NOMO-1 treated with DMSO at 0.1 percent for 48 hours (cell line): ENCODE data around the gene ADPRHL1.
A peak's percentile ranks its signal among the peaks of the same experiment; 100 is the strongest.

Experiments
- DNase-seq: peaks from one replicate; lab custom pipeline; 2025; ENCODE audit not compliant: unreplicated experiment; lab: John Stamatoyannopoulos, UW

The ADPRHL1 gene

DNA sequence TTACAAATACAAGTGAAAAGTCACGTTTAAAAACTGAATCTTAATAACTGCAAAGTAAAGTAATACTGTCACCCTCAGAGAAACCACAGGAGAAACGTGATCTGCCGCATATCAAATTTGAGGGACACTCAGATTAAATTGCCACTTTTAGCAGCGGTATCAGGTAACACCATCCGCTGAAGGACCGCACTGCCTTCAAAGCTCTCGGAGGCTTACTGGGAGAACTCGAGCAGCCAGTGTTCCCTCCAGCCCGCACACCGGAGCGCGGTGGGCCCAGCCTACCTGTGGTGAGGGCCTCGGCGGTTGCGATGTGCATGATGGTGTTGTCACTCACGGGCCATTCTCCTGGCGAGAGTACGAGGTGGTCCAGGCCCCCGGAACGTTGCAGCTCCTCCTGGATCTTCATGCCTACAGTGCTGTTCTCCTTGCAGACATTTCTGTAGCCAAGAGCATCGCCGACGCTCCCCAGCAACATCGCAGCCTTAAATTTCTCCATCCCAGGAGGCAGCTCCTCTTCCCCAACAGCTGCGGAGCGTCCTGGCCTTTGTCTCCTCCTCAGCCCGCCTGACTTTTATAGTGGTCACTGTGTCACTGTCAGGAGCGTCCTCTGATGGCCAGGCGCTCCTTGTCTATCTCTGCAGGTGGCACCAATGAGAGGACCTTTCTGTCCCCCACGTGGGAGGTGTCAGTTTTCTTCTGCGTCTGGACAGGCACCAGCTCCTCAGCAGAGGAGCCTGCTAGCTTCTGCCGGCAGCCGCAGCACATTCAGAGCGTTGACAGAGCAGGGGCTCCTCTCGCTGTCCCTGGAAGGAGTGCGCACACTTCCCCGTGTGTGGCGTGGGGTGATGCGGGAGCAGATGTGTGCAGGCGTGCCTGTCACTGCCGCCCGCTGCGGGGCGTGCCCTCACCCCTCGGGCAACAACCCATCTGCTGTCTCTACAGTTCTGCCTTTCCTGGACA, at the start of gene ADPRHL1:
Gene ADPRHL1 (minus strand): TSS at position 547 of the 960 bp plus-strand sequence. CDS start 51 bp downstream, at position 496.
- no peak for DNase-seq

DNA sequence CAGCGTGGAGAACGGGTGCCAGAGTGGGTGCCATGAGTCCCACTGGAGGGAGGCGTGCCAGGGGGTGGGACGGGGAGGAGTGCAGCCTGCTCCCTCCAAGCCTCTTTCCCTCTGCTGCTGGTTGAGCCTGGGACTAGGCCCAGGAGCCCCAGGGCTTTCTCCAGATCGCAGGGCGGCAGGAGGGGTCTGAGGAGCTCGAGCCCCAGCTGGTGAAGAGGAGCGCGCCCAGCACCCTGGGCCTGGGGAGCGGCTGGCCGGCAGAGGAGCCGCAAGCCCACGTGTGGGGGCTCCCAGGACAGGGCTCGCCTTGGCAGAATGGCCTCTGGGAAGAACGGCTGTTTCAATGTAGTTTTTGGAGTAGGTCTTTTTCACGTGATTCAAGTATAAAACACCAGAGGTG, 49.4 kb upstream of the ADPRHL1 start:
- DNase-seq, result no peak

DNA sequence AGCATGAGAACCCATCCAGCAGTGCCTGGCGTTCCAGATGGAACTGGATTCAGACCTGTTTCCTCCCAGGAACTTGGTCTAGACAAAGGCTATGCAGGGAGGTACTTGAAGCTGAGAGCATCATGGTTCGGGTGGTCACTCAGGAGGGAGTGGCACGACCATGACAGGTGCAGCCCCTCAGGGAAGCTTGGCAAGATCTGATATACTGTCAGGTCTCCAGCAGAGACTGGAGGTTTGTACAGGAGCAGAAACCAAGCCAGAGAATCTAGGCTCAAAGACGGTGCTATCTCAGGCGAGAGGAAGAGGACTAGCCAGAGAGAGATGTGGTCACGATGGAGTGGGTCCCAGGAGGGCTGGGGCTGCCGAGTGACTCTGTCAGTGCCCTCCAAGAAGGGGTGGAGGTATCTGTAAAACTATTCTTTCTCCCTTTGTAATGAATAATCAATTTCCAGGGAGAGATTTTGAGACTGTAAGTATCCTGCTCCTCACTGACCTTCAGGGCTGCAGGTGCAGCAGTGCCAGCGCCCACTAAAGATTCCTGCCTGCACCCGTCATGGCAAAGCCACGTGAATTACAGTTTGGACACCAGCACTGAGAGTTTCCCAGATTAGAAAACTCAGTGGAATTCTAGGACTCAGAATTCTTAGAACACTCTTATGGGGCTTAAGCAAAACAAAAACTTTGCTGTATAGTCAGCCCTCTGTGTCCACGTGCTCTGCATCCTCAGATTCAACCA, 47.4 kb upstream of the ADPRHL1 start:
- DNase-seq, result no peak

DNA sequence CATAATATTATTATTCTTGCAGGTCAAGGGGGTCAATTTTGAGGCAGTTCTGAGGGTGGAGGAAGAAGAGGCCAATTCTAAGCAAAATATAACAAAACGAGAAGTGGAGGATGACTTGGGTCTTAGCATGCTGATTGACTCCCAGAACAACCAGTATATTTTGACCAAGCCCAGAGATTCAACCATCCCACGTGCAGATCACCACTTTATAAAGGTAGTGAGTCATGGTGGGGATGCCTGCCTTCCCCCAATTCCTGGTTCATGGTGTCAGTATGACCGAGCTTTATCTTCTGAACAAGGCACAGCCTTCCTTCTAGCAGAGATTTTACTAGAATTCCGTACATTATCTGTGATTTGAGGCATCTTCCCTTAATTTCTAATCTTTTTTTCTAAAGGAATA, 46.6 kb upstream of the ADPRHL1 start:
- no peak for DNase-seq

DNA sequence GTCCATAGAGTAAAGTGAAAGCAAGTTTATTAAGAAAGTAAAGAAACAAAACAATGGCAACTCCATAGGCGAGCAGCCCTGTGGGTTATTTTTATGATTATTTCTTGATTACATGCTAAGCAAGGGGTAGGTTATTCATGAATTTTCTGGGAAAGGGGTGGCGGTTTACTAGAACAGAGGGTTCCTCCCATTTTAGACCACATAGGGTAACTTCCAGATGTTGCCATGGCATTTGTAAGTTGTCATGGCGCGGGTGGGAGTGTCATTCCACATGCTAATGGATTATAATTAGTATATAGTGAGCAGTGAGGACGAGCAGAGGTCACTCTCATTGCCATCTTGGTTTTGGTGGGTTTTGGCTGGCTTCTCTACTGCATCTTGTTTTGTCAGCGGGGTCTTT, 45.6 kb upstream of the ADPRHL1 start:
- DNase-seq, result no peak

DNA sequence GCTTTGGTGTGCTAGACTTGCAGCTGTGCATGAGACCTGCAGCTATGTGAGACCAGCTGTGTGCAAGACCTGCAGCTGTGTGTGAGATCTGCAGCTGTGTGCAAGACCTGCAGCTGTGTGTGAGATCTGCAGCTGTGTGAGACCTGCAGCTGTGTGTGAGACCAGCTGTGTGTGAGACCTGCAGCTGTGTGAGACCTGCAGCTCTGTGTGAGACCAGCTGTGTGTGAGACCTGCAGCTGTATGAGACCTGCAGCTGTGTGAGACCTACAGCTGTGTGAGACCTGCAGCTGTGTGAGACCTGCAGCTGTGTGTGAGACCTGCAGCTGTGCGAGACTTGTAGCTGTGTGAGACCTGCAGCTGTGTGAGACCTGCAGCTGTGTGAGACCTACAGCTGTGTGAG, 43.9 kb upstream of the ADPRHL1 start:
- no peak for DNase-seq

DNA sequence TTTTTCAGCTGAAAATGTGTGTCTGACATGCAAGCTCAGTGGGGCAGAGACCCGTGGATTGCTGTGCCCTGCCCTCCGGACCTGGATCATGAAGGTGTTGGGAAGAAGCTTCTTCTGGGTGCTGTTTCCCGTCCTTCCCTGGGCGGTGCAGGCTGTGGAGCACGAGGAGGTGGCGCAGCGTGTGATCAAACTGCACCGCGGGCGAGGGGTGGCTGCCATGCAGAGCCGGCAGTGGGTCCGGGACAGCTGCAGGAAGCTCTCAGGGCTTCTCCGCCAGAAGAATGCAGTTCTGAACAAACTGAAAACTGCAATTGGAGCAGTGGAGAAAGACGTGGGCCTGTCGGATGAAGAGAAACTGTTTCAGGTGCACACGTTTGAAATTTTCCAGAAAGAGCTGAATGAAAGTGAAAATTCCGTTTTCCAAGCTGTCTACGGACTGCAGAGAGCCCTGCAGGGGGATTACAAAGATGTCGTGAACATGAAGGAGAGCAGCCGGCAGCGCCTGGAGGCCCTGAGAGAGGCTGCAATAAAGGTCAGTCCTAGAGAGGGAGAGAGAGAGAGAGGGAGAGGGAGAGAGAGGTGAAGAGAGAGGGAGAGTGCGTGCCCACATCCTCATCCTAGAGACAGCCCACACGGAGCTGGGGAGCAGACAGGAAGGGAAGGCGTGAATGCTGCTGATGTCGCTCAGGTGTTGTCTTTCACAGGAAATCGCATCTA, 42.4 kb upstream of the ADPRHL1 start:
- no peak for DNase-seq

DNA sequence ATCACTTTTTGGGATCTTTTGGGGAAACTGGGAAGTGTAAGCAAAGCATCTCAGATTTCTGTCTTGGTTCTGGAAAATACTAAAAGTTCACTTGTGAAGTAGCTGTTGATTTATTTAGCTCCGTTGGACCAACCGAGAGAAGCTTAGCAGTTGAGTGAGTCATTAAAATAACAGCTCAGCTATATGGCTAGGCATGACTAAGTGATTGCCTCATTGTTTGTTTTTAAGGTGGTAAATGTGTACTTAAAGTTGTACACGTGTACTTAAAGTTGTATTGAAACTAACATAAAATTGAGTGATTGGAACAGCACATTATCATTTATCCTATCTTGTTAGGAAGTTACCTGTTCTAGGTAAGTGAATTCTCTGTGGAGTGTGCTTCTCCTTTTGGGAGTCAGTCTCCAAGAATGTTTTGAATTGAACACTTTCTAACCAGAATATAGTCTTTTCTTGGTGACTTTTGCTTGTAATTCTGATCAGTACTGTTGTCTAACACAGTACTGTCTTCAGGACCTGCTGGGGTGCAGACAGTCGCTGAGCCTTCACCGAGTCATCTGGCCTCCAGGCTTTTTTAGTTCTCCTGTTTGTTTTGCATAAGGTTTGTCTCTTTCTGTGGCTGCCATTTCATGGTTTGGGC, 40.1 kb upstream of the ADPRHL1 start:
- DNase-seq, result peak; percentile 87

DNA sequence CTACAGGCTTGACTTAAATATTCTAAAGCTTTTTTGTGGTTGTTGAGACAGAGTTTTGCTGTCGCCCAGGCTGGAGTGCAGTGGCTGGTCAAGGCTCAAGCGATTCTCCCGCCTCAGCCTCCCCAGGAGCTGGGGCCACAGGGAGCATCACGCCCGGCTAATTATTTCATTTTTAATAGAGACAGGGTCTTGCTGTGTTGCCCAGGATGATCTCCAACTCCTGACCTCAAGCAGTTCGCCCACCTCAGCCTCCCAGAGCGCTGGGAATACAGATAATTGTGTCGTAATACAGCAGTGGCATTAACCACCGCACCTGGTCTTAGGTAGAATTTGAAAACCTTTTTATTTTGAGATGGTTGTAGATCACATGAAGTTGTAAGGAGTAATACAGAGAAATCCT, 38.7 kb upstream of the ADPRHL1 start:
- DNase-seq, result no peak

DNA sequence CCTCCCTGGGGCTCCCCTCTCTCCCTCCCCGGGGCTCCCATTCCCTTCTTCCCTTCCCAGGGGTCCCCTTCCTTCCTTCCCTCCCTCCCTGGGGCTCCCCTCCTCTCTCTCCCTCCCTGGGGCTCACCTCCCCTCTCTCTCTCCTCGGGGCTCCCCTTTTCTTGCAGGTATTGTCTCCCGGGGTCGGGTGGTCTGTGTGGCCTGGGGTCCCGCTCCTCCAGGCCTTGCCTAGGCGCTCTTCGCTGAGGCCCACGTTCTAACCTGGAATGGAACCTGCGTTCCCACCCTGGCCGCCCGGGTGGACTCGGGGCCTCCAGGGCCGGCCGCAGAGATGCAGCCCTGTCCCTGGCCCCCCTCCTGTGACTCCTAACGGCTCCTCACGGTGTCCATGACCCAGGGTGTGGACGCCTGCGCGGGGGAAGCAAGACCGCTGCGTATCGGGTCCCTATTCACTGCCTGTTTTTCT, 38.2 kb upstream of the ADPRHL1 start:
- peak; percentile 3 for DNase-seq

DNA sequence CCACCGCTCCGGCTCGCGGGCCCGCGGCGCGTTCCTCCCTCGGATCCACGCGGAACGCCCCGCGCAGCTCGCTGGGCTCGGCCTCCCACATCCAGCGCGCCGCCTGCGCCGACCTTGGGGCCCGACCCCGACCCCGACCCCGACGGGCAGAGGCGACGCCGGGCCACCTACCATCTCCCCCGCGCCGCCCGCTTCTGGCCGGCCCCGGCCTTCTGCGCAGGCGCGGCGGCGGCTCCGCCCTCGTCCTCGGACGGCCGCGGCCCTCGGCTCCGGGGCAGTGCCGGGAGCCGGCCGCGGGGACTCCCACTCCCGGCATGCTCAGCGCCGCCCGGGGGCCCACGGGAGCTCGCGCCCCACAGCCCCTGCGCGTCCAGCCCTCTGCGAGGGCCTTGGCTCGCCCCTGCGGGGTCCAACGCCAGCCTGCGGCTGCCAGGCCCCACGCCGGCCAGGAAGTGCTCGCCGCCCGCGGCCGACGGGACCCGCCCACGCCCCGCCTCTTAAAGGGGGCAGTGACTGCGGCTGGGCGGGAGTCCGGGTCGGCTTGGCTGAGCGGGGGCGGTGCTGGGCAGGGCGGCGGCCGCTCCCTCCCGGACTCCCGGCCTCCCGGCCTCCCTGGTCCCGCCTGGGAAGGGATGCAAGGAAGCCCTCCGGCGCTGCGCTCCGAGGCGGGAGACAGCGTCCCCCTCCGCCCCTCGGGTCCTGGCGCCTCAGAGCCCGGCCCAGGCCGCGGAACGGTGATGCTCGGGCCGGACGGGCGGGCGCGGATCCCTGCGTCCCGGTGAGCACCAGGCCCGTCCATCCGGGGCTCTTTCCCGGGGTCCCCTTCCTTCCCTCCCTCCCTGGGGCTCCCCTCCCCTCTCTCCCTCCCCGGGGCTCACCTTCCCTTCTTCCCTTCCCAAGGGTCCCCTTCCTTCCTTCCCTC, 37.5 kb upstream of the ADPRHL1 start, which contains the start of gene DCUN1D2:
Gene DCUN1D2 (minus strand): TSS at position 216 of the 922 bp plus-strand sequence. CDS start 42 bp downstream, at position 174.
- DNase-seq, result peak; percentile 94

DNA sequence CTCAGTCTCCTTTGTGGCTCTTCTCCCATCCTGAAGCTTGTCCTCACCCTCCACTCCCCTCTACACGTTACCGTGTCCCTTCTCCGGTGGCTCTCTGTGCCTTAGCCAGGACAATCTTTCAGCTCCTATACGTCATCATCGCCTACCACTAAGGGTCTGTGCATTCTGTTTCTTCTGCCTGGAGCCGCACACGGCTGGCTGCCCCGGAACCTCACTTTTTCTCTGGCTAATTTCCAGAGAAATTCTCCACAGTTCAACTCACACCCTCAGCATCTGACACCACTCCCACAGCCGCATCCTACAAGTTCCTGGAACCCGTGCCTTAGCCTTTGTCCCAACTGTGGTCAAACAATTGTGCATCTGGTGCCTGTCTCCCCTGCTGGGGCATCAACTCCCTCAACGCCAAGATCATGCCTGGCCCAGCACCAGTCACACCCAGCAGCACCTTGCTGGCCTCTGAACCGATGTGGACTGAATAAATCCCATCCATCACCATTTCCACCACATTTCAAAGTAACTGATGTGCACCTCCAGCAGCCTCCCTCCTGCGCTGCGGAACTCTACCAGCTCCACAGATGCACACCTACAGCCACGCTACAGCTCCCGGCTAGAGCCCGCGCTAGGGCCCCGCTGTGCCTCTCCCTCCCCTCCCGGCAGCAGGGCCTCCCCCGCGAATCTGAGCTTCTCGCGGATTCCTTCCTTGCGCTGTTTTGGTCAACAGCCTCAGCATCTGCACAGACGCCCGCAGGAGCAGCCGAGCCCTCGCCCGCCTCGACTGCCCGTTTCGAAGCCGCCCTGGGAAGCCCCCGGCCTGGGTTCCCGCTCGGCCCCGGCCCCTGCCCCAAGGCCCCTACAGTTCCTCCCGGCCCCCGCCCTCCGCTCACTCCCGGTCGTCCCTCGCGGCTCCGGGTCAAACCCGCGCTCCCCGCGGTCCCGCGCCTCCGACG, 36.5 kb upstream of the ADPRHL1 start:
- DNase-seq, result peak; percentile 7

DNA sequence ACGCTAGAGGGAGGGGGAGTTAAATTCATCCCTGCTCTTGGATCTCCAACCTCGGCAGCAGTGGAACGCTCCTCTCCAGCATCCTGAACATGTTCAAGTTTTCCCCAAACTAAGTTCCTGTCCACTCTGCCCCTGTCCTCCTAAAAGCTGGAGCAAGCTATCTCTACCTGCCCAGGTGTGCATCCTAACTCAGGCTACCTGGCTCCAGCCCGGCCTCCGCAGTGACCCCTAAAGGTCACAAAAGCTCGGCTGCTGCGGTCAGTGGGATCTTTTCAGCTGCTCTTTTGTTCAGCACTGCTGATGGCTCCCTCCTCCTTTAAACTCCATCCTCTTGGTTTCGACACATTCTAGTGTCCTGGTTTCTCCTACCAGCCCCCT, 35.9 kb upstream of the ADPRHL1 start:
- DNase-seq, result no peak

DNA sequence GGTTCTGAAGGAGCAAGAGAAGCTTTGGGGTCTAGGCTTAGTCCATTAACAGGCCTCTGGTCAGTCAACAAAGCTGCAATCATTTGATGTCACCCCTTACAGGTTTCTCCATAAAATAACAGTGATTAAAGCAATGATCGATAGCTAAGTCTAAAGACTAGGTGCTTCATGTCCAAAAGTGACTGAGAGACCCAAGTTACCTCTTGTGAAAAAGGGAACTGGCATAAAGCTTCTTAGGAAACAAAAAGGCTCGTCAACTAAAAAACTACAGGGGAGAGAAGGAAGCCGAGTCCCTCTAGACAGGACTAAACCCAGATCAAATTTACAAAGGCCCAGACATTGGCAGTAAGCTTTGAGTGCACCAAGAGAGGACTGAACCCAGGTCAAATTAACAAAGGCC, 35.0 kb upstream of the ADPRHL1 start:
- DNase-seq, result peak; percentile 32

DNA sequence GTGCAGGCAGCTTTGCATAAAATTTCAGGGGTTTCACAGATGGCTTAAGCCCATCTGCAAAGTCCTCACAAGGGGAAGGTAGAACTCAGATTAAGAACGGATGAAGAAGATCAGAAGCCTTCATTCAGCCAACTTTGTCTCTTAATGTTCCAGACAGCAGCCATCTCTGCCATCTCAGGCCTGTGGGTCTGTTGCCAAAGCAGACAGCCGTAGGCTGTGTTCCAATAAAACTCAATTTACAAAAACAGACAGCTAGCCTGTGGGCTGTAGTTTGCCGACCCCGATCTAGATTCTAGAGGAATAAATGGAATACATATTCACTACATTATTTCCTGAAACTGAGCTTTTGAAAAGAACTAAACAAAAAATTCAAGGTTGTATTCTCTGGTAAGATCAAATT, 33.4 kb upstream of the ADPRHL1 start:
- DNase-seq, result no peak

DNA sequence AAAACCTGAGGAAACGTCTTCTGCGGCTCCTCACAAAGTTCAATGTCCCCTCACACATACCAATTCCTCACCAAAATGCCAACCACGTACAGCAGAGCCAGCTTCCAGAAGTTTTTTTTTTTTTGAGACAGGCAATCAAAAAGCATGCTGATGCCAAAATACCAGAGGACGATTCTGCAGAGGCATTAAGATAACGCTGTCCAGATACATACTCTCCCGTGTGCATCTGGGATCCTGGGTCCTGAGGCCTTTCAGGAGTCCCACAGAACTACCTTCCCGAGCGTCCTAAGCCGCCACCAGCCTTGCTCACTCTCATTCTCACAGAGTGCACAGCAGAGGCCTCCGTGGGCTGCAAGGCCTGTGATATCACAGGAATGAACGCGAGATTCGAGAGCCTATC, 32.3 kb upstream of the ADPRHL1 start:
- DNase-seq, result no peak

DNA sequence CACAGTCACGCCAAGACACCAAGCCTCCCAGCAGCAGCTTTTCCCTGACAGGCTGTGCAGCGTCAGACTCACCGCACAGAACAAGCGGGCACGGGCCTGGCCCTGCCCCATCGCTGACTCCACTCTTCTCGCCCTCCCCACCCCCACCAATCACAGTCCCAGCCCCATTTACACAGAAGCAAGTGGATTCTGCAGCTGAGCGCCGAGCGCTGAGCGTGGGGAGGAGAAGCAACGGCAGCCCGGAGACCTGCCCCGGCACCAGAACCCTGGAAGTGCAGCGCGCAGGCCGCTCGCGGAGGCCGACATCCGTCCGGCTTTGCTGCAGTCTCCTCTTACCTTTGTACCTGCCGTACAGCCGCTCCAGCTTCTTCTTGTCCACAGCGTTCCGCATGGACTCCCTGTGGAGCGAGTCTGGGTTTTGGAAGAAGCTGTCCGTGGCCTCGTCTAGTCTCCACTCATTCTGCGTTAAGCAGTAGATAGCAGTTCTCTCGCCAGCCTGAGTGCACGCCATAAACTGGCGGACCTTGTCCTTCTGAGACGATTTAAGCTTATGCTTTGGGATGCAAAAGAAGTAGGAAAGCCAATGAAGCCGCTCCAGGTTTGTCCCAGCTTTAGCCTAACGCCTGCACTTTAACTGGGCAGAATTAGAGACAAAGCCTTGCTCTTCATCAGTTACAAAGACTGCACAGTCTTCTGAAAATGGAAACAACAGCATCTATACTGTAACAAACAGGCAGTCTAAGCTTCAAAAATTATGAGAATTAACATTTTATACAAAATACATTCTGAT, 30.4 kb upstream of the ADPRHL1 start:
- no peak for DNase-seq

DNA sequence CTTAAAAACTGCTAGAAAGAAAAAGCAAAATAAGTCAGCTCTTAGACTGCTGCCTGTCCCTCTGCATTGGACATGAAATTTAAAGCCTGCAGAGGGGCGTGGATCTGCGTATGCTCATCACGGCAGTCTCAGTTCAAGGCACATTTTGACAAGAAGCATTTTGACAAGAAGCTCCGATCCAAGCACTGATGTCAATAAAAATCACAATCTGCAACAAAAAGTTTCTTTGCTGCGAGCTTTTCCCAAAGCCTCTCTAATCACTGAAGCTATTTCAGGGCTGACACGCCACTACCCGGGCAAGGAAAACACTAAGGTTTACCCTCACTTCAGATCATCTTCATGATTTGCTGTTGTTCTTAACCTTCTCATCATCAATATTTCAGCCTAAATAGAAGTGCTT, 29.8 kb upstream of the ADPRHL1 start:
- DNase-seq, result no peak
